Left lobe of liver (tissue), 2 donors: ENCODE measurements around the gene USP43. TPM values are rescaled to one million over a fixed set of nuclear protein-coding genes. Genes with fewer than 3 reads are reported as not detected.

Experiments
- ATAC-seq: fragments of 200-7000 bp; cut with Tn5 transposase; one replicate; pipeline ENCODE4 v1.9.1; 2020; ENCODE audit warnings: mild to moderate bottlenecking, moderate library complexity
- DNase-seq: peaks from one replicate; pipeline ENCODE4 v3.0.0-alpha.2; 2020; ENCODE audit warnings: low spot score
- total RNA-seq: library from RNA; stranded (reverse); gene quantifications from one replicate; pipeline ENCODE4 v1.2.1, GENCODE V29; 2021
- donor health status: DM: no; HTN: no; CAD: no; lungs with moderate emphysema.
- donor health status: DM: no; HTN: yes; CAD: no.

USP43 gene
- total RNA-seq, 1 donor from 2014 or later = 11.8 TPM

DNA sequence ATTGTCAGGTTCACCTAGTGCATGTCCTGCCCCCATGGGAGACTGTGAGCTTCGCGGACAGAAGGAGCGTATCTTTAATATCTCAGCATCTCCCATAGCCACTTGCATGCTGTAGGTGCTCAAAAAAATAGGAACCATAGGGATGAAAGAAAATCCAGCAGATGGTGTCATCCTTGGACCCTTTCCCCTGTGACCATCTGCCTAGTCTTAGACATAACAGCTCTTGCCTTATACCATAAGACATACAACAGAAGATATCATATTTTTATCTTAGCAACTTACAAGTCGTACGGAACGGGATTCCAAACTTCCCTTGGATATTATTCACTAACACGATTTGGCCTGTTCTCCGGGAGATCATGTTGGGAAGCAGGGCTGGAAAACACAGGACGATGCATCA, 131.6 kb downstream of the USP43 start:
- no peak for DNase-seq
- ATAC-seq = no peak

Other genes starting within 250 kb of the USP43 start
- gene STX8, start 69.7 kb upstream of the USP43 start, total RNA-seq = 28.6 TPM
- gene CFAP52, start 68.9 kb upstream of the USP43 start, total RNA-seq = not detected
- not detected for gene DHRS7C, start 146.1 kb downstream of the USP43 start, total RNA-seq
- not detected for gene GSG1L2, start 176.6 kb downstream of the USP43 start, total RNA-seq
- 0.68 TPM for gene GLP2R, start 180.4 kb downstream of the USP43 start, total RNA-seq